GM21717 (cell line): ENCODE results near the gene MAFB.
"Not testable (repeated sequence)": the region's sequence is repeated elsewhere in the genome, so short reads cannot be mapped to it uniquely, and the experiment has no call there.

ENCODE experiments used
- ATAC-seq: cut with Tn5 transposase; IDR thresholded peaks from one replicate; pipeline ENCODE4 v1.9.1; 2021; ENCODE audit warnings: mild to moderate bottlenecking, moderate library complexity; ENCODE audit not compliant: unreplicated experiment

The MAFB gene

GRCh38 chr20:40689100-40689942, at the start of gene MAFB:
MAFB (minus strand) TSS chr20:40689236; CDS start chr20:40688850, 386 bp downstream.
- no peak for ATAC-seq

GRCh38 chr20:40736468-40736867, 47.4 kb upstream of the MAFB start:
- ATAC-seq, result not testable (repeated sequence)

GRCh38 chr20:40728996-40729395, 40.0 kb upstream of the MAFB start:
- no peak for ATAC-seq

- no peak for ATAC-seq
Observed at GRCh38 chr20:40728470-40728869, 39.4 kb upstream of the MAFB start.

GRCh38 chr20:40727960-40728359, 38.9 kb upstream of the MAFB start:
- ATAC-seq, result no peak

- ATAC-seq, result no peak
Observed at GRCh38 chr20:40726776-40727175, 37.7 kb upstream of the MAFB start.

- no peak for ATAC-seq
Observed at GRCh38 chr20:40724566-40724965, 35.5 kb upstream of the MAFB start.

GRCh38 chr20:40720826-40721225, 31.8 kb upstream of the MAFB start:
- ATAC-seq, result no peak

- no peak for ATAC-seq
Observed at GRCh38 chr20:40720099-40720498, 31.1 kb upstream of the MAFB start.

- ATAC-seq, result no peak
Observed at GRCh38 chr20:40718982-40719729, 30.1 kb upstream of the MAFB start.

GRCh38 chr20:40718214-40718977, 29.4 kb upstream of the MAFB start:
- ATAC-seq, result no peak

- ATAC-seq, result no peak
Observed at GRCh38 chr20:40717343-40717865, 28.4 kb upstream of the MAFB start.

- no peak for ATAC-seq
Observed at GRCh38 chr20:40715491-40715890, 26.5 kb upstream of the MAFB start.

- ATAC-seq, result no peak
Observed at GRCh38 chr20:40714916-40715315, 25.9 kb upstream of the MAFB start.

GRCh38 chr20:40714109-40714508, 25.1 kb upstream of the MAFB start:
- no peak for ATAC-seq

- no peak for ATAC-seq
Observed at GRCh38 chr20:40713508-40713907, 24.5 kb upstream of the MAFB start.

- ATAC-seq, result no peak
Observed at GRCh38 chr20:40711079-40711478, 22.0 kb upstream of the MAFB start.

GRCh38 chr20:40710603-40711002, 21.6 kb upstream of the MAFB start:
- ATAC-seq, result no peak

GRCh38 chr20:40706977-40707582, 18.0 kb upstream of the MAFB start:
- ATAC-seq, result no peak

GRCh38 chr20:40705413-40705812, 16.4 kb upstream of the MAFB start:
- ATAC-seq, result no peak

- ATAC-seq, result no peak
Observed at GRCh38 chr20:40704828-40705227, 15.8 kb upstream of the MAFB start.
